K562 (cell line): ENCODE measurements around the gene IQSEC3. TPM values are rescaled to one million over a fixed set of nuclear protein-coding genes. Genes with fewer than 3 reads are reported as not detected.

Source experiments
- GTF2A2 ChIP-seq: IDR thresholded peaks from 2 replicates; pipeline ENCODE4 v1.6.1; 2016; ENCODE audit warnings: mild to moderate bottlenecking, missing genetic modification characterization, missing compliant biosample characterization
- KDM1A ChIP-seq, 2 experiments: fragments of 450-650 bp; IDR thresholded peaks; 2 replicates each; pipeline ENCODE4 v1.6.1; 2016; ENCODE audit warnings: mild to moderate bottlenecking in 2 of 2
- RBFOX2 ChIP-seq: fragments of 200-400 bp; formaldehyde crosslinking; IDR thresholded peaks from 2 replicates; pipeline ENCODE4 v1.6.1; 2017; ENCODE audit warnings: low read depth, mild to moderate bottlenecking, low read length, moderate library complexity
- RCOR1 ChIP-seq, 2 experiments: IDR thresholded peaks; 2 replicates each; pipeline ENCODE4 v1.6.1; 2012; ENCODE audit warnings: low read depth in 2 of 2, low read length in 2 of 2, borderline replicate concordance in 1 of 2, improper control_type of control experiment in 1 of 2
- STAT5A ChIP-seq: IDR thresholded peaks from 2 replicates; pipeline ENCODE4 v1.6.1; 2012; ENCODE audit warnings: low read length, inconsistent platforms, borderline replicate concordance
- TEAD2 ChIP-seq: fragments of 450-650 bp; IDR thresholded peaks from 2 replicates; pipeline ENCODE4 v1.6.1; 2016; ENCODE audit warnings: missing genetic modification characterization, control low read depth, missing compliant biosample characterization
- TFAM ChIP-seq: fragments of 250-450 bp; sonication (Bioruptor Pico); conservative IDR thresholded peaks from 2 replicates; pipeline ENCODE4 v1.5.0; 2021; ENCODE audit warnings: mild to moderate bottlenecking, moderate library complexity
- ZBTB8A ChIP-seq: fragments of 450-650 bp; IDR thresholded peaks from 2 replicates; pipeline ENCODE4 v1.6.1; 2018; ENCODE audit warnings: mild to moderate bottlenecking, moderate library complexity; ENCODE audit not compliant: partially characterized antibody
- ZNF124 ChIP-seq: sonication (generic); formaldehyde crosslinking; IDR thresholded peaks from 2 replicates; pipeline ENCODE4 v1.8.1; 2022; ENCODE audit warnings: missing genetic modification reagents
- ZNF561 ChIP-seq: fragments of 450-650 bp; formaldehyde crosslinking; conservative IDR thresholded peaks from 2 replicates; pipeline ENCODE4 v1.4.0; 2020; ENCODE audit warnings: mild to moderate bottlenecking, moderate library complexity
- polyA plus RNA-seq, 8 experiments: library from polyadenylated mRNA; depleted of rRNA in 4 of 8; stranded (reverse) in 5 of 8; unstranded in 3 of 8; fragments of >200 nt; fragmentation: Nextera tagmentation in 2 of 8; fragmentation: Illumina TruSeq in 1 of 8; extraction: Ambion mirVana in 2 of 8; extraction: Trizol in 1 of 8; gene quantifications; 2 replicates each; pipeline versions ENCODE4 v1.2.1 to v1.2.3, GENCODE V29; 2011 to 2014; ENCODE audit warnings: inconsistent platforms in 1 of 8, missing spikeins in 1 of 8
- total RNA-seq, 7 experiments: library from RNA; depleted of rRNA in 6 of 7; stranded (reverse); fragments of >200 nt in 6 of 7; fragmentation: Illumina TruSeq in 2 of 7; extraction: Trizol in 2 of 7; gene quantifications; 2 replicates each; pipeline versions ENCODE4 v1.2.1 to v1.2.3, GENCODE V29; 2011 to 2021; ENCODE audit warnings: low replicate concordance in 1 of 7
- TF ChIP-seq, protein P1 (sequence below), 2 experiments: fragments of 450-650 bp in 1 of 2; sonication (generic) in 1 of 2; formaldehyde crosslinking in 1 of 2; IDR thresholded peaks; 2 replicates each; pipeline versions ENCODE4 v1.7.1 to v1.9.0; 2016 to 2022; ENCODE audit warnings: inconsistent platforms in 1 of 2, mild to moderate bottlenecking in 1 of 2, missing genetic modification reagents in 1 of 2
- TF ChIP-seq, protein P2 (sequence below): fragments of 250-450 bp; sonication (Bioruptor Pico); IDR thresholded peaks from 2 replicates; pipeline ENCODE4 v1.4.0; 2020; ENCODE audit warnings: mild to moderate bottlenecking
- TF ChIP-seq, protein P3 (sequence below): fragments of 150-350 bp; IDR thresholded peaks from 2 replicates; pipeline ENCODE4 v1.6.1; 2014; ENCODE audit warnings: low read depth, mild to moderate bottlenecking, low read length, borderline replicate concordance

IQSEC3 gene
- total and polyA plus RNA-seq, 9 of the 15 experiments (the other 6 are each of a cell fraction or from before 2014, with no cell fraction given), result under 0.01 to 0.25 (median 0.08) TPM; not detected in 3

DNA sequence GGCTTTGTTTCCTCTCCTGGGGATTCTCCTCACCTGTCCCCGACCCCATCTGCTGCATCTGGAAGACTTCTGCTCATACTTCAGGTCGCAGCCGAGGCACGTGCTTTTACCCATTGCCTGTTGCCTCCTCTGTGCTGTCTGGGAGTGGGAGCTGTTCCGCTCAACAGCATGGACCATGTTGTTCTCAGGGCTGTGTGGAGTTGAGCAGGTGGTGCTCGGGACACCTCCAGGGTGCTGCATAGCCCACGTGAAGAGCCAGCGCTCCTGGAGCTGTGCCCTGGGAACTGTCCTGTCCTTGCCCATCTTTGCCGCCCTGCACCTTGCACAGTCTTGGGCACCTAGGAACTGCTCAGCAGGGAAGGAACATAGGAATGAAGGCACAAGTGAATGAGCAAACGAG, 62.4 kb downstream of the IQSEC3 start (continued):
- TF ChIP-seq, protein P1, sequence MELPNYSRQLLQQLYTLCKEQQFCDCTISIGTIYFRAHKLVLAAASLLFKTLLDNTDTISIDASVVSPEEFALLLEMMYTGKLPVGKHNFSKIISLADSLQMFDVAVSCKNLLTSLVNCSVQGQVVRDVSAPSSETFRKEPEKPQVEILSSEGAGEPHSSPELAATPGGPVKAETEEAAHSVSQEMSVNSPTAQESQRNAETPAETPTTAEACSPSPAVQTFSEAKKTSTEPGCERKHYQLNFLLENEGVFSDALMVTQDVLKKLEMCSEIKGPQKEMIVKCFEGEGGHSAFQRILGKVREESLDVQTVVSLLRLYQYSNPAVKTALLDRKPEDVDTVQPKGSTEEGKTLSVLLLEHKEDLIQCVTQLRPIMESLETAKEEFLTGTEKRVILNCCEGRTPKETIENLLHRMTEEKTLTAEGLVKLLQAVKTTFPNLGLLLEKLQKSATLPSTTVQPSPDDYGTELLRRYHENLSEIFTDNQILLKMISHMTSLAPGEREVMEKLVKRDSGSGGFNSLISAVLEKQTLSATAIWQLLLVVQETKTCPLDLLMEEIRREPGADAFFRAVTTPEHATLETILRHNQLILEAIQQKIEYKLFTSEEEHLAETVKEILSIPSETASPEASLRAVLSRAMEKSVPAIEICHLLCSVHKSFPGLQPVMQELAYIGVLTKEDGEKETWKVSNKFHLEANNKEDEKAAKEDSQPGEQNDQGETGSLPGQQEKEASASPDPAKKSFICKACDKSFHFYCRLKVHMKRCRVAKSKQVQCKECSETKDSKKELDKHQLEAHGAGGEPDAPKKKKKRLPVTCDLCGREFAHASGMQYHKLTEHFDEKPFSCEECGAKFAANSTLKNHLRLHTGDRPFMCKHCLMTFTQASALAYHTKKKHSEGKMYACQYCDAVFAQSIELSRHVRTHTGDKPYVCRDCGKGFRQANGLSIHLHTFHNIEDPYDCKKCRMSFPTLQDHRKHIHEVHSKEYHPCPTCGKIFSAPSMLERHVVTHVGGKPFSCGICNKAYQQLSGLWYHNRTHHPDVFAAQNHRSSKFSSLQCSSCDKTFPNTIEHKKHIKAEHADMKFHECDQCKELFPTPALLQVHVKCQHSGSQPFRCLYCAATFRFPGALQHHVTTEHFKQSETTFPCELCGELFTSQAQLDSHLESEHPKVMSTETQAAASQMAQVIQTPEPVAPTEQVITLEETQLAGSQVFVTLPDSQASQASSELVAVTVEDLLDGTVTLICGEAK (IDR thresholded peaks at IDR 0.05), result no peak
- TF ChIP-seq, protein P1 (CRISPR knock-in tag; IDR thresholded peaks at IDR 0.05), result no peak
- TF ChIP-seq, protein P2, sequence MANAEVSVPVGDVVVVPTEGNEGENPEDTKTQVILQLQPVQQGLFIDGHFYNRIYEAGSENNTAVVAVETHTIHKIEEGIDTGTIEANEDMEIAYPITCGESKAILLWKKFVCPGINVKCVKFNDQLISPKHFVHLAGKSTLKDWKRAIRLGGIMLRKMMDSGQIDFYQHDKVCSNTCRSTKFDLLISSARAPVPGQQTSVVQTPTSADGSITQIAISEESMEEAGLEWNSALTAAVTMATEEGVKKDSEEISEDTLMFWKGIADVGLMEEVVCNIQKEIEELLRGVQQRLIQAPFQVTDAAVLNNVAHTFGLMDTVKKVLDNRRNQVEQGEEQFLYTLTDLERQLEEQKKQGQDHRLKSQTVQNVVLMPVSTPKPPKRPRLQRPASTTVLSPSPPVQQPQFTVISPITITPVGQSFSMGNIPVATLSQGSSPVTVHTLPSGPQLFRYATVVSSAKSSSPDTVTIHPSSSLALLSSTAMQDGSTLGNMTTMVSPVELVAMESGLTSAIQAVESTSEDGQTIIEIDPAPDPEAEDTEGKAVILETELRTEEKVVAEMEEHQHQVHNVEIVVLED (CRISPR knock-in tag), result no peak
- no peak for TF ChIP-seq TFAM
- TF ChIP-seq, protein P3, sequence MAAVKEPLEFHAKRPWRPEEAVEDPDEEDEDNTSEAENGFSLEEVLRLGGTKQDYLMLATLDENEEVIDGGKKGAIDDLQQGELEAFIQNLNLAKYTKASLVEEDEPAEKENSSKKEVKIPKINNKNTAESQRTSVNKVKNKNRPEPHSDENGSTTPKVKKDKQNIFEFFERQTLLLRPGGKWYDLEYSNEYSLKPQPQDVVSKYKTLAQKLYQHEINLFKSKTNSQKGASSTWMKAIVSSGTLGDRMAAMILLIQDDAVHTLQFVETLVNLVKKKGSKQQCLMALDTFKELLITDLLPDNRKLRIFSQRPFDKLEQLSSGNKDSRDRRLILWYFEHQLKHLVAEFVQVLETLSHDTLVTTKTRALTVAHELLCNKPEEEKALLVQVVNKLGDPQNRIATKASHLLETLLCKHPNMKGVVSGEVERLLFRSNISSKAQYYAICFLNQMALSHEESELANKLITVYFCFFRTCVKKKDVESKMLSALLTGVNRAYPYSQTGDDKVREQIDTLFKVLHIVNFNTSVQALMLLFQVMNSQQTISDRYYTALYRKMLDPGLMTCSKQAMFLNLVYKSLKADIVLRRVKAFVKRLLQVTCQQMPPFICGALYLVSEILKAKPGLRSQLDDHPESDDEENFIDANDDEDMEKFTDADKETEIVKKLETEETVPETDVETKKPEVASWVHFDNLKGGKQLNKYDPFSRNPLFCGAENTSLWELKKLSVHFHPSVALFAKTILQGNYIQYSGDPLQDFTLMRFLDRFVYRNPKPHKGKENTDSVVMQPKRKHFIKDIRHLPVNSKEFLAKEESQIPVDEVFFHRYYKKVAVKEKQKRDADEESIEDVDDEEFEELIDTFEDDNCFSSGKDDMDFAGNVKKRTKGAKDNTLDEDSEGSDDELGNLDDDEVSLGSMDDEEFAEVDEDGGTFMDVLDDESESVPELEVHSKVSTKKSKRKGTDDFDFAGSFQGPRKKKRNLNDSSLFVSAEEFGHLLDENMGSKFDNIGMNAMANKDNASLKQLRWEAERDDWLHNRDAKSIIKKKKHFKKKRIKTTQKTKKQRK, result no peak
- TF ChIP-seq ZNF124, result no peak
- no peak for TF ChIP-seq RCOR1 (IDR thresholded peaks at IDR 0.05; ENCODE audit: borderline replicate concordance in 1 of 2, low read depth in 2 of 2, low read length in 2 of 2)
- TF ChIP-seq TEAD2, result no peak
- TF ChIP-seq STAT5A, result no peak
- TF ChIP-seq RBFOX2, result no peak
- no peak for TF ChIP-seq GTF2A2
- no peak for TF ChIP-seq ZNF561
- no peak for TF ChIP-seq KDM1A (IDR thresholded peaks at IDR 0.05)
- no peak for TF ChIP-seq ZBTB8A
